ENCODE results near the gene LRRFIP2.

The LRRFIP2 gene

DNA sequence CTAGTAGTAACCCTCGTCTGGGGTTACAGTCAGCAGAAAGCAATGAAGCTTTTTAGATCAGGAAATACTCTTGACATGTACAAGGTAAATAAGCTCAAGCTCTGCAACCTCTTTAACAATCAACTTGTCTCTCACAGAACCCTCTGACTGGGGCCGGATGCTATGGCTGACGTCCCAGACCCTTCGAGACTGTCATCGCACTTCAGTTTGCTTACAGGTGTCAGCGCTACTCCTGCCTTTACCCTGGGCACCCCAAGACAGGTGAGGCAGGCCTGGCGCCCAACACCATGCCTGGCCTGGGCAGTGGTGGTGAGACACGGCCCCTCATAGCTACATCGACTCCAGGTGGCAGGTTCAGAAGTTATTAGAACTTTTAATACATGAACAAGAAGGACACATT, 30.6 kb downstream of the LRRFIP2 start:
- Histone ChIP-seq H3K27ac (ENCODE audit: low read depth, low read length) (no peak overlapping the region), H3K27me3 (ENCODE audit: control insufficient read depth, insufficient read depth, low read length) (no peaks in the 10 kb centered on the region), H3K9ac (ENCODE audit: low read depth, low read length) (no peak overlapping the region), H3K36me3 (ENCODE audit: control insufficient read depth, insufficient read depth, low read length) (peaks cover 17% of the 10 kb centered on the region), H3K9me3 (ENCODE audit: control insufficient read depth, insufficient read depth, low read length) (no peaks in the 10 kb centered on the region), H3K4me1 (ENCODE audit: control insufficient read depth, insufficient read depth, low read length) (peaks cover 7% of the 10 kb centered on the region), H3K4me3 (ENCODE audit: low read depth, low read length) (no peak overlapping the region)

DNA sequence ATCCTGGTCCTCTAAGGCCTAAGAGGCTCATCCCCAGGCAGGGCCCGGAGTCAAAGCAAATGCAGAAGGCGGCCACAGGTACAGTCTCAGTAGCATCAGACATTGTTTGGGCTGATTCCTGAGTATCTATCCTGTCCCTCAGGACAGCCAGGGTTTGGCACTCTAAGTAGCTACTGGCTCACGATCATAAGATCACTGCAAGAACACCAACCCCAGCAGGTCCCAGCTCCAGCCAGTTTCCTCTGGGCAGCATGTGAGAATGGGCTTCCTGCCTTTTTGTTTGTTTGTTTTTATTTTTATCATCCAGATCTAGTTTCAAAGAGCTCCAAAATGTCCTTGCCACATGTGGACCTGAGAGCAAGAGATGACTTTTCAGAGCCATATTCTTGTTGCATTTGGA, 32.7 kb downstream of the LRRFIP2 start:
- Histone ChIP-seq H3K4me3 (ENCODE audit: low read depth, low read length) (no peak overlapping the region), H3K27me3 (ENCODE audit: control insufficient read depth, insufficient read depth, low read length) (no peaks in the 10 kb centered on the region), H3K36me3 (ENCODE audit: control insufficient read depth, insufficient read depth, low read length) (peaks cover 6% of the 10 kb centered on the region; the same call in 1 of the 2 replicates), H3K27ac (ENCODE audit: low read depth, low read length) (no peak overlapping the region), H3K9ac (ENCODE audit: low read depth, low read length) (no peak overlapping the region), H3K9me3 (ENCODE audit: control insufficient read depth, insufficient read depth, low read length) (no peaks in the 10 kb centered on the region), H3K4me1 (ENCODE audit: control insufficient read depth, insufficient read depth, low read length) (peaks cover 7% of the 10 kb centered on the region)

DNA sequence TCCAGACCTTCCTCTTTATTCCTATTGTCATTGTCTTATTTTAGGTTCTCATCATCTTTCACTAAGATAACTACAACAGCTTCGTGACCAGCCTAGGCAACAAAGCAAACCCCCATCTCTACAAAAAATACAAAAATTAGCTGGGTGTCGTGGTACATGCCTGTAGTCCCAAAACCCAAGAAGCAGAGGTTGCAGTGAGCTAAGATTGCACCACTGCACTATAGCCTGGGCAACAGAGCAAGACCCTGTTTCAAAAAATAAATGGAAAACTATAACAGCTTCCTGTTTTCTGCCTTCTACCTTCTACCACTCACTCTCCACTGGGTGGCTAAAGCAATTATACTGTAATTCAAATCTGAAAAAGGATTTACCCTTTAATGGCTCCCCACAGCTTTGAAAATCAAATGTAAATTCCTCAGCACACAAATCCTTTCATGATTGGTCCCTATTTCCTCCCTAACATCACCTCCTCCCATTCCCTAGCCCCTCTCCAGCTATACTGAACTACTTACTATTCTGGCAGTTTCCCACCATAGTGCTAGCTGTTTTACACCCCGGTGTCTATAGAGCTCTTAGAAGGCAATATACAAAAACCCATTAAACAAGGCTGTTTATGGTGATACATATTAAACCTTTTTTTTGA, 33.4 kb downstream of the LRRFIP2 start:
- Histone ChIP-seq H3K9me3 (ENCODE audit: control insufficient read depth, insufficient read depth, low read length) (no peaks in the 10 kb centered on the region), H3K4me1 (ENCODE audit: control insufficient read depth, insufficient read depth, low read length) (peaks cover 7% of the 10 kb centered on the region), H3K4me3 (ENCODE audit: low read depth, low read length) (no peak overlapping the region), H3K27ac (ENCODE audit: low read depth, low read length) (no peak overlapping the region), H3K27me3 (ENCODE audit: control insufficient read depth, insufficient read depth, low read length) (no peaks in the 10 kb centered on the region), H3K36me3 (ENCODE audit: control insufficient read depth, insufficient read depth, low read length) (peaks cover 6% of the 10 kb centered on the region; the same call in 1 of the 2 replicates), H3K9ac (ENCODE audit: low read depth, low read length) (no peak overlapping the region)

DNA sequence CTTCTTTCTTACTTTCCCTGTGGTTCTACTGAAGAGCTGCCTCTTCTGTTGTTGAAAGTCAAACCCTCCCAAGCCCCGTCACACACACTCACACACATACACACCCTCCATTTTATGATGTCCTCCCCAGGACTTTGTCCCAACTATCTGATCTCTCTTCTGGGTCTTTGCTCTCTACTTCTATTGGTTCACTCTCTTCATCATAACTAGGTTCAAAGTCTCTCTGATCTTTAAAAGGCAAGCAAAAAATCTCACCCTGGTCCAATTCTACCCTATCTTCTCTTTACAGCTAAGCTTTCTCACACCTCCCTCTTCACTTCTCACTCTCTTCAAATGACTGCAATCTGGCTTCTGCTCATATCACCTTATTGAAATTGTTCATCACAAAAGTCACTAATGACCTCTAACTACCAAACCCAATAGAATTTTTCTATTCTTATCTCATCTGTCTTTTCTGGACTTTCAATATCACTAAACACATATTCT, 34.8 kb downstream of the LRRFIP2 start:
- no peaks in the 10 kb centered on the region for H3K27me3 ChIP-seq (ENCODE audit: control insufficient read depth, insufficient read depth, low read length)
- H3K4me1 ChIP-seq (ENCODE audit: control insufficient read depth, insufficient read depth, low read length), result peaks cover 7% of the 10 kb centered on the region
- H3K27ac ChIP-seq (ENCODE audit: low read depth, low read length), result no peak overlapping the region
- H3K36me3 ChIP-seq (ENCODE audit: control insufficient read depth, insufficient read depth, low read length), result peaks cover 6% of the 10 kb centered on the region; the same call in 1 of the 2 replicates
- no peaks in the 10 kb centered on the region for H3K9me3 ChIP-seq (ENCODE audit: control insufficient read depth, insufficient read depth, low read length)
- H3K9ac ChIP-seq (ENCODE audit: low read depth, low read length), result no peak overlapping the region
- no peak overlapping the region for H3K4me3 ChIP-seq (ENCODE audit: low read depth, low read length)

DNA sequence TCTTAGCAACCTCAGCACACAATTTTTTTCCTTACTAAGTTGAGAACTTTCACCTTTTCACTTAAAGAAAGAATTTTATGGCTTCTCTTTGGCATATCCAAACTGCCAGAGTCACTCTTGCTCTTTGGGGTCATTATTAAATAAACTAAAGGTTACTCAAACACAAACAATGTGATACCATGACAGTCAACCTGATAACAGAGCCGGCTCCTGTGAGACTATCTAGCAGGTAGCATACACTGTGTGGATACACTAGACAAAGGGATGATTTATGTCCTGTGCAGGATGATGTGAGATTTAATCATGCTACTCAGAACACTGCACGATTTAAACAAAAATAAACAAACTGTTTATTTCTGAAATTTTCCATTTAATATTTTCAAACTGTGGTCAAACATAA, 35.6 kb downstream of the LRRFIP2 start:
- Histone ChIP-seq H3K27me3 (ENCODE audit: control insufficient read depth, insufficient read depth, low read length) (no peaks in the 10 kb centered on the region), H3K36me3 (ENCODE audit: control insufficient read depth, insufficient read depth, low read length) (peaks cover 6% of the 10 kb centered on the region; the same call in 1 of the 2 replicates), H3K9ac (ENCODE audit: low read depth, low read length) (no peak overlapping the region), H3K4me3 (ENCODE audit: low read depth, low read length) (no peak overlapping the region), H3K9me3 (ENCODE audit: control insufficient read depth, insufficient read depth, low read length) (no peaks in the 10 kb centered on the region), H3K27ac (ENCODE audit: low read depth, low read length) (no peak overlapping the region), H3K4me1 (ENCODE audit: control insufficient read depth, insufficient read depth, low read length) (peaks cover 7% of the 10 kb centered on the region)

DNA sequence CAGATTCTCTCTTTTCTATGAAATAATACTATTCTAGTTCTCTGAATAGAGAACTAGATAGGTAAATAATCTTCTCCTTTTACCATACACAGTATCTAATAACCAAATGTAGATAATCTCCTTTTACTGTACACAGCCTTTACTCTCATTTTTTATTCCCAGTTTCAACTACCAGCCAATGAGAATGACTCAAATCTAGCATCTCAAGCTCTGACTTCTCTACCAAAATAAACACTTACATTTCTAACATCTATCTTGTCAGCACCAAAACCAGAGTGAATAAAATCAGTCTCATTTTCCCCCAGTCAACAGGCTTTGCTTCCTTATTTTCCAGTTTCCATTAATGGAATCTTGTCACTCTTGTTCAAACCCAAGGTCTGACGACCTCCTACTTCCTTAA, 36.9 kb downstream of the LRRFIP2 start:
- H3K36me3 ChIP-seq (ENCODE audit: control insufficient read depth, insufficient read depth, low read length), result no peaks in the 10 kb centered on the region
- no peaks in the 10 kb centered on the region for H3K9me3 ChIP-seq (ENCODE audit: control insufficient read depth, insufficient read depth, low read length)
- H3K4me3 ChIP-seq (ENCODE audit: low read depth, low read length), result no peak overlapping the region
- no peak overlapping the region for H3K9ac ChIP-seq (ENCODE audit: low read depth, low read length)
- H3K4me1 ChIP-seq (ENCODE audit: control insufficient read depth, insufficient read depth, low read length), result peaks cover 7% of the 10 kb centered on the region
- no peak overlapping the region for H3K27ac ChIP-seq (ENCODE audit: low read depth, low read length)
- no peaks in the 10 kb centered on the region for H3K27me3 ChIP-seq (ENCODE audit: control insufficient read depth, insufficient read depth, low read length)

DNA sequence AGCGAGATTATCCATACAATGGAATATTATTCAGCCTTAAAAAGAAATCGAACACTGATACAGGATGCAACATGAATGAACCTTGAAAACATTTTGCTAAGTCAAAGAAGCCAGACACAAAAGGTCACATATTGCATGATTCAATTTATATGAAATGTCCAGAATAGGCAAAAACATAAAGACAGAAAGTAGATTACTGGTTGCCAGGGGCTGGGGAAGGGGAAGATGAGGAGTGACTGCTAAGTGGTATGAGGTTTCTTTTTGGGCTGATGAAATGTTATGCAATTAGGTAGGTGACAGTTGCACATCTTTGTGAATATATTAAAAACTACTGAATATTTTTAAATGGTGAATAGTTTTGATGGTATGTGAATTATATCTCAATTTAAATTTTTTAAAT, 38.3 kb downstream of the LRRFIP2 start:
- no peaks in the 10 kb centered on the region for H3K36me3 ChIP-seq (ENCODE audit: control insufficient read depth, insufficient read depth, low read length)
- no peaks in the 10 kb centered on the region for H3K9me3 ChIP-seq (ENCODE audit: control insufficient read depth, insufficient read depth, low read length)
- H3K4me1 ChIP-seq (ENCODE audit: control insufficient read depth, insufficient read depth, low read length), result peaks cover 15% of the 10 kb centered on the region
- H3K27ac ChIP-seq (ENCODE audit: low read depth, low read length), result no peak overlapping the region
- H3K27me3 ChIP-seq (ENCODE audit: control insufficient read depth, insufficient read depth, low read length), result no peaks in the 10 kb centered on the region
- no peak overlapping the region for H3K9ac ChIP-seq (ENCODE audit: low read depth, low read length)
- no peak overlapping the region for H3K4me3 ChIP-seq (ENCODE audit: low read depth, low read length)

DNA sequence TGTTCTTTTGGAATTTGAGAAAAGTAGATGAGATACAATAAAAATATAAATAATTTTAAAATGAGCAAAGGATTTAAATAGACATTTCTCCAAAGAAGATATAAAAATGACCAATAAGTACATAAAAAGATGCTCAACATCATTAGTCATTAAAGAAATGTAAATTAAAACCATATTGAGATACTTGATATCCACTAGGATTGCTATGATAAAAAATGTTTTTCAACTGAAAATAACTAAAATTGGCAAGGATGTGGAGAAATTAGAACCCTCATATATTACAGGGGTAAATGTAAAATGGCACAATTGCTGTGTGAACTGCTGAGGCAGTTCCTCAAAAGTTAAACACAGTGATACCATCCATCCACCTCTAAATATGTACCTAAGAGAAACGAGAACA, 38.8 kb downstream of the LRRFIP2 start:
- no peaks in the 10 kb centered on the region for H3K27me3 ChIP-seq (ENCODE audit: control insufficient read depth, insufficient read depth, low read length)
- H3K4me1 ChIP-seq (ENCODE audit: control insufficient read depth, insufficient read depth, low read length), result peaks cover 17% of the 10 kb centered on the region
- no peak overlapping the region for H3K4me3 ChIP-seq (ENCODE audit: low read depth, low read length)
- H3K9me3 ChIP-seq (ENCODE audit: control insufficient read depth, insufficient read depth, low read length), result no peaks in the 10 kb centered on the region
- H3K36me3 ChIP-seq (ENCODE audit: control insufficient read depth, insufficient read depth, low read length), result no peaks in the 10 kb centered on the region
- no peak overlapping the region for H3K9ac ChIP-seq (ENCODE audit: low read depth, low read length)
- H3K27ac ChIP-seq (ENCODE audit: low read depth, low read length), result no peak overlapping the region

DNA sequence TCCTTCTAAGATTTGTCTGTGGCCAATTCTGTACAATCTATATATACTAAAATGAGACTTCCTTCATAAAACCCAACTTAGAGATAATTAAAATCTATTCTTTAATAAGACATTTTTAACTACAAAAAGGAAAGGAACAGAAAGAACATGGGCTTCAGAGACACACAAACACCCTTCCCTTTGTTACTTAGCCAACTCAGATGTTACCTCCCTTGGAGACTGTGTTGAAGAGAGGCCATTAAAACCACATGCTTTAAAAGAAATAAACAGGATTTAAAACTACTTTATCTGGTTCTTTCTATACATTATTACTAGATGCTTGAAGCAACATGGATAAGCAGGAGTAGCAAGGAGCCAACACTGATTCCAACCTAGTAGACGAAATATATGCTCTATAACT, 42.0 kb downstream of the LRRFIP2 start:
- H3K4me1 ChIP-seq (ENCODE audit: control insufficient read depth, insufficient read depth, low read length), result peaks cover 17% of the 10 kb centered on the region
- H3K4me3 ChIP-seq (ENCODE audit: low read depth, low read length), result no peak overlapping the region
- H3K9me3 ChIP-seq (ENCODE audit: control insufficient read depth, insufficient read depth, low read length), result no peaks in the 10 kb centered on the region
- H3K36me3 ChIP-seq (ENCODE audit: control insufficient read depth, insufficient read depth, low read length), result no peaks in the 10 kb centered on the region
- peak overlapping the region; percentile 75 for H3K27ac ChIP-seq (ENCODE audit: low read depth, low read length)
- H3K27me3 ChIP-seq (ENCODE audit: control insufficient read depth, insufficient read depth, low read length), result no peaks in the 10 kb centered on the region
- no peak overlapping the region for H3K9ac ChIP-seq (ENCODE audit: low read depth, low read length)

DNA sequence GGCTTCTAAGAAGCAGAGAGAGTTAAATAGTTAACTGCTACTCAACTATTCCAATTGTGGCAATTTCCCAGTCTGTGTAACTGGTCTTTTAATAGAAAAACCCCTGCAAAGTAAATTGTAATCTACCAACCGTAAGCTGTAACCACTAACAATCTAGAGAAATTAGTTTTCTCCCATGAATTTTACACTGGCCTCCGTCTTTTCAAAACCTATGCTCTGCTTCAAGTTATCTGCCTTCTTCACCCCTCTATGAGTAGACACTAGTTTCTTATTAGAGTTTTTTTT, 42.6 kb downstream of the LRRFIP2 start:
- Histone ChIP-seq H3K9ac (ENCODE audit: low read depth, low read length) (peak overlapping the region; percentile 14; the same call in 1 of the 2 replicates), H3K36me3 (ENCODE audit: control insufficient read depth, insufficient read depth, low read length) (no peaks in the 10 kb centered on the region), H3K4me3 (ENCODE audit: low read depth, low read length) (no peak overlapping the region), H3K27ac (ENCODE audit: low read depth, low read length) (peak overlapping the region; percentile 75), H3K27me3 (ENCODE audit: control insufficient read depth, insufficient read depth, low read length) (no peaks in the 10 kb centered on the region), H3K4me1 (ENCODE audit: control insufficient read depth, insufficient read depth, low read length) (peaks cover 17% of the 10 kb centered on the region), H3K9me3 (ENCODE audit: control insufficient read depth, insufficient read depth, low read length) (no peaks in the 10 kb centered on the region)

DNA sequence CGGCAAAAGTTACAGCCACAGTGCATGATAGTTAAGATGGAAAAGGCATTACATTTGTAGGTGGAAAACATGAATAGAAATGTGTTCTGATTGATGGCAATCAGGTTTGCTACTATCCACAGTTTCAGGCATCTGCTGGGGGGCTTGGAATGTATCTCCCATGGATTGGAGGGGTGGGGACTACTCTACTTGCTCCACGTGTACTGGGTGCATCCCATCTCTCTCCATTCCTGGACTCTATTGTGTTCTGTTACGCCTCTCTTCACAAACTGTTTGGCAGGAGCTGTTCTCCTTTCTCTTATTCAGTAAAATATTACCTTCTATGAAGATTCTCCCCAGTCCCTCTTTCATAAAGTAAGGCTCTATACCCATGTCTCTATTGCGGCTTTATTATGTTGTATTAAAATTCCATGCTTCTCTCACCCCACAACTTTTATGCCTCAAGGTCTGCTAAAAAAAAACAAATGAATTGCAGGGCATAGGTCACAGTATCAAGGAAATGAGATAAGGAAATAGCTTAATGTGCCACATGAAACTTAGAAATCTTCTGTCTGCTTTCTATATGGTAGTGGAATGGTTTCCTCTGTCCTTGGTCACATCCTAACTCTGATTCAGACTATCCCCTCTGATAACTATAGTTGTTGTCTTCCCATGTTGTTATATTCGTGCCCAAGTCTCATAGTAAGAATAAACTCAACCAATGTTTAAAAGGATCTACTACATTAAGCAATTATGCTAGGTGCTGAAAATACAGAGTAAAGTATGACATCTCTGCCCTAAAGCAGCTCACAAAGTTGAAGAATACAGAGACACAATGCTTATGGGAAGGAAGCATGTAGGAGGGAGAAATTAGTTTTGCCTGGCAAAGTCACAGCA, 43.2 kb downstream of the LRRFIP2 start:
- peaks cover 17% of the 10 kb centered on the region for H3K4me1 ChIP-seq (ENCODE audit: control insufficient read depth, insufficient read depth, low read length)
- no peaks in the 10 kb centered on the region for H3K27me3 ChIP-seq (ENCODE audit: control insufficient read depth, insufficient read depth, low read length)
- no peaks in the 10 kb centered on the region for H3K9me3 ChIP-seq (ENCODE audit: control insufficient read depth, insufficient read depth, low read length)
- peak overlapping the region; percentile 14; the same call in 1 of the 2 replicates for H3K9ac ChIP-seq (ENCODE audit: low read depth, low read length)
- H3K27ac ChIP-seq (ENCODE audit: low read depth, low read length), result peak overlapping the region; percentile 75
- H3K4me3 ChIP-seq (ENCODE audit: low read depth, low read length), result no peak overlapping the region
- no peaks in the 10 kb centered on the region for H3K36me3 ChIP-seq (ENCODE audit: control insufficient read depth, insufficient read depth, low read length)

Data from HUES48 (cell line).